ENCODE data around the gene U2AF1L4.

DNA sequence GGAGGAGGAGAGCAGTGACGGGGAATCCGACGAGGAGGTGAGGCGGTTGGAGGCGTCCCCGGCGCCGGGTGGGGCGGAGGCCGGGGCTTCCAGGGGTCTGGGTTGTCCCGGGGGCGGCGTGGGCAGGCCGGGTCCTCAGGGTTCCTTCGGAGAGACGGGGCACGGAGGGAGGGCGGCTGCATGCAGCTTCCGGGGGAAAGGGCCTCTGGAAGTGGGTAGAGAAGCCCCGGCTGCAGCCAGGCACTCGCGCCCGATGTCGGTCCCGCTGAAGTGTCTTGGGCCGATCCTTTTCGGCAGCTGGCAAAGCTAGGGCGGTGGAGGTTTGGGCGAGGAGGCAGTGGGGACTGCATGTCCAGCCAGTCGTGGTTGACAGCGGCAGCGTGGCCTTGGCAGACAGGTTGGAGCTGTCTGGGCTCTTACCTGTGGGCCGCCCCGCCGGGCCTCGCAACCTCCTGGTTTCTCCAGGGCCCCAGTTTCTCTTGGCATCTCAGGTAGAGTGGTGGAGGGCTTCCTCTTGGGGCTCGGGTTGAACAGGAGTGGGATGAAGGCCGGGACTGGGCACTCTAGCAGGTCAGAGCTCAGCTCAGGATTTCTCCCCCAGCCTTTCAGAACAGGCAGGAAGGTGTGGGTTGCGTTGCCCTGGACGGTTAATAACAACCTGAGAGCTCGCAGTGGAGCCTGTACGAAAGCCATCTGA lies 26.7 kb downstream of the U2AF1L4 start:
- no peak for TF ChIP-seq POLR2A (IDR thresholded peaks at IDR 0.05; ENCODE audit: low read length)
- no peak for TF ChIP-seq GATA1 (IDR thresholded peaks at IDR 0.05; ENCODE audit: low read depth, low read length)
